ENCODE measurements around the gene CCNC.

CCNC gene

DNA sequence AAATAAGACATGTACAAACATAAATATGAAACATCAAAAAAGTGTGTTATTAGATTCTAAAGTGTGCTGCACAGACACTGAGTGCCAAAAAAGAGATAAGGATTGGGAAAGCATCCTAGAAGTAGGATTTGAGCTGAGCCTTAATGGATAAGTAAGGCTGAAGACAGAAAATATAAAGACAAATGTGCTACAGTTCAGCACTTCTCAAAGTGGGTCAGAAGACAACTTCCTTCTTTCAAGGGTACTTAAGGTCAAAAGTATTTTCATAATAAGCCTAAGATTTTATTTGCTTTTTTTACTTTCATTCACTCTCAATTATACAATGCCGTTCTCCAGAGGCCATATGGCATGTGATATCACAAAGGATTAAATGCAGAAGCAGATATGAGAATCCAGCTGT, 70.0 kb downstream of the CCNC start:
- Histone ChIP-seq H3K9me3 (ENCODE audit: insufficient read depth, low read length) (no peaks in the 10 kb centered on the region), H3K27ac (ENCODE audit: low read length) (no peak overlapping the region), H3K4me1 (ENCODE audit: low read length) (peaks cover 8% of the 10 kb centered on the region), H3K27me3 (ENCODE audit: low read depth, low read length) (no peaks in the 10 kb centered on the region), H3K9ac (ENCODE audit: low read length) (no peak overlapping the region), H2AFZ (ENCODE audit: low read depth, low read length) (no peak overlapping the region), H4K20me1 (ENCODE audit: insufficient read depth, low read length) (no peaks in the 10 kb centered on the region), H3K4me2 (ENCODE audit: low read length) (no peak overlapping the region; the same call in 1 of the 2 replicates), H3K36me3 (replicated peaks; ENCODE audit: low read depth, low read length) (peaks cover 18% of the 10 kb centered on the region), H3K4me3 (ENCODE audit: low read length) (no peak overlapping the region), H3K79me2 (ENCODE audit: low read length) (no peaks in the 10 kb centered on the region)
- no peak for TF ChIP-seq EZH2phosphoT487 (IDR thresholded peaks at IDR 0.05; ENCODE audit: low read depth)
- TF ChIP-seq, protein P1, sequence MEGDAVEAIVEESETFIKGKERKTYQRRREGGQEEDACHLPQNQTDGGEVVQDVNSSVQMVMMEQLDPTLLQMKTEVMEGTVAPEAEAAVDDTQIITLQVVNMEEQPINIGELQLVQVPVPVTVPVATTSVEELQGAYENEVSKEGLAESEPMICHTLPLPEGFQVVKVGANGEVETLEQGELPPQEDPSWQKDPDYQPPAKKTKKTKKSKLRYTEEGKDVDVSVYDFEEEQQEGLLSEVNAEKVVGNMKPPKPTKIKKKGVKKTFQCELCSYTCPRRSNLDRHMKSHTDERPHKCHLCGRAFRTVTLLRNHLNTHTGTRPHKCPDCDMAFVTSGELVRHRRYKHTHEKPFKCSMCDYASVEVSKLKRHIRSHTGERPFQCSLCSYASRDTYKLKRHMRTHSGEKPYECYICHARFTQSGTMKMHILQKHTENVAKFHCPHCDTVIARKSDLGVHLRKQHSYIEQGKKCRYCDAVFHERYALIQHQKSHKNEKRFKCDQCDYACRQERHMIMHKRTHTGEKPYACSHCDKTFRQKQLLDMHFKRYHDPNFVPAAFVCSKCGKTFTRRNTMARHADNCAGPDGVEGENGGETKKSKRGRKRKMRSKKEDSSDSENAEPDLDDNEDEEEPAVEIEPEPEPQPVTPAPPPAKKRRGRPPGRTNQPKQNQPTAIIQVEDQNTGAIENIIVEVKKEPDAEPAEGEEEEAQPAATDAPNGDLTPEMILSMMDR (IDR thresholded peaks at IDR 0.05; ENCODE audit: low read depth, low read length), result no peak

DNA sequence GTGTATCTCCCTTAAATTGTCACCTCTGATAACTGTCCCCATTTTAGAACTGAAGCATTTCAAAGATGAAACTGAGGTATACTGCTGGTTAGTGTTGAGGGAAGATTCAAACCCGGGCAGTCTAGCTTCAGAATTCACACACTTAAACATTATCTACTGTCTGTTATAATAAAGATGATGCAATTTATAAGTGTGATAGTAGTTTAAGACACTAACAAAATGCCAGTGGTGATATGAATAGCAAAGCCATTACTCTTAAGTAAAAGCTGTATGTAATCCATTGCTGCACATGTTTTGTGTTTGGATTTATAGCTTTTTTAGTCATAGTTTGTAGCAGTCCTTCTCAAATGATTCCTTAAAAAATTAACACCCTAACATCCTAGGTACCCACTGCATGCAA, 73.0 kb downstream of the CCNC start:
- Histone ChIP-seq H3K4me1 (ENCODE audit: low read length) (peaks cover 8% of the 10 kb centered on the region), H3K4me2 (ENCODE audit: low read length) (no peak overlapping the region), H3K27ac (ENCODE audit: low read length) (no peak overlapping the region), H3K9me3 (ENCODE audit: insufficient read depth, low read length) (no peaks in the 10 kb centered on the region), H3K27me3 (ENCODE audit: low read depth, low read length) (no peaks in the 10 kb centered on the region), H3K36me3 (replicated peaks; ENCODE audit: low read depth, low read length) (peaks cover 12% of the 10 kb centered on the region), H2AFZ (ENCODE audit: low read depth, low read length) (no peak overlapping the region), H4K20me1 (ENCODE audit: insufficient read depth, low read length) (no peaks in the 10 kb centered on the region), H3K79me2 (ENCODE audit: low read length) (no peaks in the 10 kb centered on the region), H3K9ac (ENCODE audit: low read length) (no peak overlapping the region), H3K4me3 (ENCODE audit: low read length) (no peak overlapping the region)
- TF ChIP-seq, protein P1 (IDR thresholded peaks at IDR 0.05; ENCODE audit: low read depth, low read length), result no peak
- no peak for TF ChIP-seq EZH2phosphoT487 (IDR thresholded peaks at IDR 0.05; ENCODE audit: low read depth)
